Activated naive CD4-positive, alpha-beta T cell treated with anti-CD3 and anti-CD28 coated beads, Interleukin-2, amount 50 U/mL, for 16 hours (primary cell): Measurements from ENCODE around the gene COMMD9.

Source experiments
- DNase-seq: peaks from one replicate; pipeline ENCODE4 v3.0.0-alpha.2; 2020

Gene COMMD9

DNA sequence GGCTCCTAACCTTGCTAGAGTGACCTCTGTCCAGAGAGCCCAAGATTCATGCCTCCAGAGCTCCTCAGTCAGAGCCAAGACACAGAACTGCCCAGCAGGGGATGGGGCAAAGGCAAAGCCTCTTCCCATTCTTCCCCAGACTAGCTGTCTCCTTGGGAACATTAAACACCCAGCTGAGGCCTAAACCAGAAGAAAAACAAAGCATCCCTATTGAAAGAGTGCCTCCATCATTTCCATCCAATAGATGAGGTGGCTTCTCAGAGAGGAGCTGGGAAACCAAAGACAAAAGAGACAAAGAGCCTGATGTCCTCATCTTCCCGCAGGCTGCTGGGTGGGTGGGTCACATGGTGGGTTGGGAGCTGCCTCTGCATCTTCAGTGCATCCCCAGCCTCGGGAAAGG, 37.4 kb downstream of the COMMD9 start:
- DNase-seq = no peak

GRCh38 chr11:36249246-36249645, 40.0 kb downstream of the COMMD9 start:
- DNase-seq = no peak

DNA sequence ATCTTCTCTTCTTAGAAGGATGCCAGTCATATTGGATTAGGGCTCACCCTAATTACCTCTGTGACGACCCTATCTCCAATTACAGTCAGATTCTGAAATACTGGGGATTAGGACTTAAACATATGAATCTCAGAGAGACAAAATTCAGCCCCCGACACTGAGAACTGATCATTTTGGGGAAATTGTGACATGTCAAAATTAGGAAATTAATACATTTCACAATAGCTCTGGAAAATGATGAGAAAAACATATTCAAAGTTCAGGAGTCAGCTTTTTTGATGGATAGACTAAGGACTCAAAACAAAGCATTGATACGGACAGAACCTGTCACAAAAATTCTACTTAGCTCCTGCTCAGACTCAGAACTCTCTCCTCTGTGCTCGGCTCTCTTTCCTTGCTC, 40.8 kb downstream of the COMMD9 start:
- DNase-seq = no peak

GRCh38 chr11:36247493-36247892, 41.7 kb downstream of the COMMD9 start:
- no peak for DNase-seq

DNA sequence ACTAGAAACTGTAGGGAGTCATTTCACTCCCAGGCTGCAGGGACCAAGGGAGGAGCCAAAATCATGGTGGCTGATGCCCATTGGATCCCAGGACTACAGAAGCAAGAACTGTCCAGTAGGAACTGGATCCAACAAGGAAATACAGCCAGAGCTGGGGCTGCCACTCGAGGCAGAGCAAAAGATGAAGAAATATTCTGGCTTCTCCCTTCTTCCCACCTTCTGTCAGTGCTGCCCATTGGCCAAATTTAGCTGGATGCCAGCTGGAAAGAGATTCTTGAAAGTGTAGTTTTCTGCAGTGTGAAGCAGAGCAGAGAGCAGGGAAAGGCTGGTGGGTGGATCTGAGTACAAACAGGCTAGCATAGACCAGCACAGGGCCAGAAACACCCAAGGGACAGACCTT, 45.6 kb downstream of the COMMD9 start:
- DNase-seq = no peak

GRCh38 chr11:36241497-36241896, 47.7 kb downstream of the COMMD9 start:
- DNase-seq = no peak

DNA sequence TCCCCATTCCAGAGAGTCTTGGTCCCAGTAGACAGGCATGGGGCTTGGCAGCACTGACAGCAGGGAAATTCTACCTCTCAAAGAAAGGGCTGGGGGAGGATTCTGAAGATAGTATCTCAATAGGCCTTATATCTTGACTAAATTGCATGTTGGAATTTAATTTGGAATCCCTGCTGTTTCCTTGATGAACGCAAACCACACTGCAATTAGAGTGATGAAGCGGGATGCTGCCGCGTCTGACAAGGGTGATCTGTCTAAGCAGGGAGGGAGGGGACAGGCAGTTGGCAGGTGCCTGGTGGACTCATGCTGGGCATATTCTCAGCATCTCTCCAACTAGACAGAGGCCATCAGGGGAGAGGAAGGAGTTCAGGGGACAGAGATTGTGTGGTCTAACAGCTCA, 48.4 kb downstream of the COMMD9 start:
- DNase-seq = no peak

DNA sequence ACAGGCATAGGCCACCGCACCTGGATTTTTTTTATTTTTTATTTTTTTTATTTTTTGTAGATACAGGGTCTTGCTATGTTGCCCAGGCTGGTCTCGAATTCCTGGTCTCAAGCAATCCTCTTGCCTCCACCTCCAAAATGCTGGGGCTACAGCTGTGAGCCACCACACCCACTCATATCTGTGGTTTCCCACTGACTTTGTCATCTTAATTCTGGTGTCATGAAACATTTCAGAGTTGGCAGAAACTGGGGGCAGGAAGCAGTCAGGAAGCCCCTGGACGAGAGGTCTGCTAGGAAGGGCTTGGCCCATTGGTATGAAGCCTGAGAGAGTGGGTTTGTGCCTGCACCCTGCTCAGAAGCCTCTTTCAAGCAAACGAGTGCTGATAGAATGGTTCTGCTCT, 49.1 kb downstream of the COMMD9 start:
- no peak for DNase-seq

DNA sequence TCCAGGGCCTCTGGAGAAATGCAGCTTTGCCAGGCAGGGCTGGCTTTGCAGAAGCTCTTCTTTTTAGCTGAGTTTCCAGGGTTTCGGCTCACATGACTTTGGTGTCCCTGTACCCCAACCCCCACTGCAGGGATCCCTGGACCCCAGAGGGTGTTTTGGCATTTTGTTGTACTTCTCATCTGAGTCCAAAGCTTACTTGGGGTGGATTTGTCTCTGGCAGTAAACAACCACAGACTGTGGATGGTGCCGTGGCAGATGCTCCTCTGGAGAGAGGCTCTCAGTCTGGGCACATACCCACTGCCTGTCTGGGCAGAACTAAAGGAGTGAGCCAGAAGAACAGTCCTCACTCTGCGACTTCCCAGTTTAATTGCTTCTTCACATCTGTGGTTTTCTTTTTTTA, 49.6 kb downstream of the COMMD9 start:
- DNase-seq = no peak

DNA sequence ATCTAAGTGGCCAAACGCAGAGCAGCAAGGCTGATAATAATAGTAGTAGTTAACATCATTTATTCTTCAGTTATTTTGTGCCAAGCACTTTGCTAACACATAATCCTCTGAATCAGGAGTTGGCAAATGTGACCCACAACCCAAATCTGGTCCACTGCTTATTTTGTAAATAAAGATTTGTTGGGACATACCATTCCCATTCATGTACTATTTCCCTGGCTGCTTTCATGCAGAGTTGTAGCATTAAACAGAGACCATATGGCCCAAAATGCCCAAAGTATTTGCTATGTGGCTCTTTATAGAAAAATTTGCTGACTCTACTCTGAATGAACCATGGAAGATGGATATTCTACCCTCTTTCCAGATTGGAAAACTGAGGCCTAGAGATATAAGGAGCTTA, 50.3 kb downstream of the COMMD9 start:
- no peak for DNase-seq

DNA sequence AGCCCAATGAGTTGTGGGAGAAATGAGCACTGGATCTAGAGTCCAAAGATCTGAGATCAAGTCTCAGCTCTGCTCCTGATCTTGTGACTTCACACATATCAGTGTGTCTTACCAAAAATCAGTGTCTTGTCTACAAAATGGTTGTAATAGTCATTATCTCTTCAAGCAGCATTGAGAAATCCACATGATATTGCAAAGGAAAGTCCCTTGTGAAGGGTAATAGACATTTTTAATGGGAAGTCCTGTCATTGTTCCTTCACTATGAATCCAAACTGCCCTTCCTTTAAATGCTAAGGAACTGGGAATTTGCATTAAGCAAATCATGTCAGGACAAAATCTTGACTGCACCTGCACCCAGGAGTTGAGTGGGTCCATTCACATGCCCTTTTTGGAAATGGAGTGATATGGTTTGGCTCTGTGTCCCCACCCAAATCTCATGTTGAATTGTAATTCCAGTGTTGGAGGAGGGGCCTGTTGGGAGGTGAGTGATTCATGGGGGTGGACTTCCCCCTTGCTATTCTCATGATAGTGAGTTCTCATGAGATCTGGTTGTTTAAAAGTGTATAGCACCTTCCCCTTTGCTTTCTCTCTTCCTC, 51.1 kb downstream of the COMMD9 start:
- no peak for DNase-seq

GRCh38 chr11:36237391-36237790, 51.8 kb downstream of the COMMD9 start:
- no peak for DNase-seq

DNA sequence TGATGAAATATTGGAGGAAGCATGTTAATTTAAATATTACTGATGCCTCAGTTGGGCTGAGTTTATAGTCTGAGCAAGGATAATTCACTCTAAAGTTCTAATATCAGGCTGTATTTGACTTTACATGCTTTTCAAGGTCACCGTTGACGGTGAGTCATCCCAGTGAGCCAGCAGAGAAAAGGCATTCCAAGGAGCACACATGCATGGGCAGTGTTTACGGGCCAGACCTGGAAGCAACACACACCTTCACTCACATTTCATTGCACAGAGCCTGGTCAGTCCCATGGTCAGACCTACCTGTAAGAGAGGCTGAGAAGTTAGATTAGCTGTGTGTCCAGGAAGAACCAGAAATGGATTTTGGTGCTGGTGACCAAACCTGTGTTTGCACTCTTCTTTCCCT, 53.5 kb downstream of the COMMD9 start:
- no peak for DNase-seq

DNA sequence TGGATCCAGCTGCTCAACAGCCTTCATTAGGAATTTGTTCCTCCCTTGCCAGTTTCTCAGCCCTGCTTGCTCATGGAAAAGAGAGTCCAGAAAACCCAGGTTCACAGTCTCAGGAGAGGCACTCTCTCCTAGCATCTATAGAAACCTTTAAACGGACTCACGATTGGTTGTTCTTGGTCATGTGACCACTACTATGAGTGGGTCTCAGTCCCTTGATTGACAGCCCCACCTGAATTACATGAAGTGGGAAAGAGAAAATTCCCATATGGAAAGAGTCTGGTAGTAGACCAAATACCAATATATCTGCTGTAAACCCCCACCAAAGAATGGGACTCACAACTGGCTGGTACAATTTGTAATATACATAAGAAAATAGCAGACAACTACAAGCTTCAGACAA, 54.4 kb downstream of the COMMD9 start:
- no peak for DNase-seq

- no peak for DNase-seq
Measured at GRCh38 chr11:36233204-36233603, 56.0 kb downstream of the COMMD9 start.

DNA sequence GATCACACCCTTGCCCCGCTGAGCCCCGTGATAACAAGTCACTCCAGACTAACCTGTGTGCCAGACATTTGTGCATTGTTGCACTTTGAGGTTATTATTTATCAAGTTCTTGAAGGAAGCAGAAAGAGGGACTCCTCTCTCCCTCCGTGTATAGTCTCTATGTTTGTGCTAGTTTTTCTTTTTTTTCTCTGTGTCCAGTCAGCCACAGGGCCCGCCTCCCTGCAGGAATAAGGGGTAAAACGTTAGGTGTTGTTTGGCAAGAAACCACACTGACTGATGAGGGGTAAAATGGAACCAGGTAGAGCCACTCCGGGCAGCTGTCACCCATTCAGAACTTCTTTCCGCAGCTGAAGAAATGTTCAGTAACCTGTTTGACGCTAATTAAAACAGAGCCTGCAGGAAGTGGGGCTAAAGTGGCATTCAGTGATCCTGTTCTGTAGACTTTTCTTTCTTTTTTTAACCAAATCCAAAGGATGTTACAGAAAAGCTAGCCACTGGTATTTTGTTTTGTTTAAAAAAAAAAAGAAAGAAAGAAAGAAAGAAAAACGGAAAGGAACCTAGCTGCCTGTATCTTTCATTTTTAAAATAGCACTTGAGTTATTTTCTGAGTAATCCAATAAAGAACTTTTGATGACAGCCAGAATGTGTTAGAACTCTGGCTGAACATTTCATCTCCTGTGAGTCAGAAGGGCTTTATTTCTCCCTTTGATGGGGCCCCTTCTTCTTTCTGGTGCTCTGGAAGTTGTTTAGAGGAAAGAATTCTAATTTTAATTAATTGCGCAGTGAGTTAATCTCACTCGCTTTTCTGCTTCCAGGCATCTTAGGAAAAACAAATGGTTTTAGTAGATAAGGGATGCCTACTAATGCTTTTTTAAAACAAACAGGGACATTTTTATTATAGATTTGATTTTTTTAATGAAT, 58.2 kb downstream of the COMMD9 start:
- DNase-seq = no peak

- DNase-seq = no peak
Measured at GRCh38 chr11:36229091-36229705, 60.0 kb downstream of the COMMD9 start.

GRCh38 chr11:36228689-36229088, 60.5 kb downstream of the COMMD9 start:
- no peak for DNase-seq

DNA sequence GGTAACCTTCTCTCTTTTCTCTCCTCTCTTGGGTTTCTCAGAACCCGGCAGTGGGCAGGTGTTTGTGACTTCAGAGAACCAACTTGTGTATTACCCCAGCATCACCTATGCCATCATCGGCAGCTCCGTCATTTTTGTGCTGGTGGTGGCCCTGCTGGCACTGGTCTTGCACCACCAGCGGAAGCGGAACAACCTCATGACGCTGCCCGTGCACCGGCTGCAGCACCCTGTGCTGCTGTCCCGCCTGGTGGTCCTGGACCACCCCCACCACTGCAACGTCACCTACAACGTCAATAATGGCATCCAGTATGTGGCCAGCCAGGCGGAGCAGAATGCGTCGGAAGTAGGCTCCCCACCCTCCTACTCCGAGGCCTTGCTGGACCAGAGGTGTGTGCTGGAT, 62.2 kb downstream of the COMMD9 start:
- no peak for DNase-seq

- DNase-seq = no peak
Measured at GRCh38 chr11:36224209-36224882, 64.9 kb downstream of the COMMD9 start.

DNA sequence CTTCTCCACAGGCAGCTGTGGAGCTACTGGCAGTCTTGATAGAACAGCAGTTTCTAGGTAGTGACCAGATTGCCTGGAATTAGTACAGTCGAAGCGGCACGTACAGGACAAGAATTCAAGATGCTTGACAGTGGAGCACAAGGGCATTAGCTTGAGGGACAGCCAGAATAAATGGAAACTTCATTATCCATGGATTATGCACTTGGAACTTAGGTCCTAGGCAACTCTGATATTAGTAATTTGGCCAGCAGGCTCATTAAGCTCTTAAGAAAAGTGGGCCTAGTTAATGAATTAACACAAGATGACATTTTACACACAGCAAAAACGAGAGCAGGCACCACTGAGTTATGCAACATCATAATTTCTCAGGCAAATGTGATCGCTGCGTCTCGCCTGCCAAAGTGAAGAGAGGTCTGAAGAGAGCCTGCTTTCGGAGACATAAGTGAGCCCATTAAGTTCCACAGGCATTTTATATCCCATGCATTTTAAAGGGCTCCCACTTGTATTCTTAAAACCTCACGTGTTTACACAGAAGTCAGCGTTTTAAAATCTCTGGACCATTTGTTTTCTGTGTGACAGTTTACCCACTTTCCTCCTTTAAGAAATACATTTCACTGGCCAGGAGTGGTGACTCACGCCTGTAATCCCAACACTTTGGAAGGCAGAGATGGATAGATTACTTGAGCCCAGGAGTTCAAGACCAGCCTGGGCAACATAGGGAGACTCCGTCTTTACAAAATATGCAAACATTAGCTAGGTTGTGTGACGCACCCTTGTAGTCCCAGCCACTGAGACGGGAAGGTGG, 66.2 kb downstream of the COMMD9 start:
- DNase-seq = no peak
